Measurements from ENCODE around the gene KIF5C.

The KIF5C gene

GRCh38 chr2:148888986-148889385, 14.0 kb downstream of the KIF5C start:
- TF ChIP-seq ZNF70 (CRISPR knock-in tag; IDR thresholded peaks at IDR 0.05), result no peak
- TF ChIP-seq CREB5 (CRISPR knock-in tag; IDR thresholded peaks at IDR 0.05; ENCODE audit: low read depth), result no peak
- no peak for TF ChIP-seq ZNF8 (CRISPR knock-in tag; IDR thresholded peaks at IDR 0.05)
- TF ChIP-seq CSRNP3 (CRISPR knock-in tag; IDR thresholded peaks at IDR 0.05), result no peak
- TF ChIP-seq CSDC2 (CRISPR knock-in tag; IDR thresholded peaks at IDR 0.05), result no peak
- TF ChIP-seq ZC3H10 (CRISPR knock-in tag; IDR thresholded peaks at IDR 0.05), result no peak
- peak; percentile 21; the same call in 1 of the 3 replicates for ATAC-seq

GRCh38 chr2:148893906-148894305, 18.9 kb downstream of the KIF5C start:
- no peak for ATAC-seq
- TF ChIP-seq RARB (CRISPR knock-in tag; IDR thresholded peaks at IDR 0.05) (no peak), OSR1 (CRISPR knock-in tag; IDR thresholded peaks at IDR 0.05) (no peak), CSDC2 (CRISPR knock-in tag; IDR thresholded peaks at IDR 0.05) (no peak), ZNF70 (CRISPR knock-in tag; IDR thresholded peaks at IDR 0.05) (no peak)

- TF ChIP-seq CSDC2 (CRISPR knock-in tag; IDR thresholded peaks at IDR 0.05) (no peak), TOX (CRISPR knock-in tag; IDR thresholded peaks at IDR 0.05; ENCODE audit: borderline replicate concordance) (no peak), ZFP30 (CRISPR knock-in tag; IDR thresholded peaks at IDR 0.05) (no peak), ZNF8 (CRISPR knock-in tag; IDR thresholded peaks at IDR 0.05) (no peak), POU6F1 (CRISPR knock-in tag; IDR thresholded peaks at IDR 0.05; ENCODE audit: borderline replicate concordance, low read depth) (no peak), PPARA (CRISPR knock-in tag; IDR thresholded peaks at IDR 0.05; ENCODE audit: borderline replicate concordance) (no peak), ZFP3 (CRISPR knock-in tag; IDR thresholded peaks at IDR 0.05) (no peak), TCF4 (CRISPR knock-in tag; IDR thresholded peaks at IDR 0.05; ENCODE audit: borderline replicate concordance) (no peak), ARNTL (CRISPR knock-in tag; IDR thresholded peaks at IDR 0.05; ENCODE audit: borderline replicate concordance, low read depth) (no peak), ESRRG (CRISPR knock-in tag; IDR thresholded peaks at IDR 0.05) (no peak), ZNF565 (CRISPR knock-in tag; conservative IDR thresholded peaks at IDR 0.05; ENCODE audit: low read depth) (no peak), RARB (CRISPR knock-in tag; IDR thresholded peaks at IDR 0.05) (no peak), ZNF70 (CRISPR knock-in tag; IDR thresholded peaks at IDR 0.05) (no peak), SNAI2 (CRISPR knock-in tag; IDR thresholded peaks at IDR 0.05) (no peak), CREB5 (CRISPR knock-in tag; IDR thresholded peaks at IDR 0.05; ENCODE audit: low read depth) (no peak), ISL1 (CRISPR knock-in tag; IDR thresholded peaks at IDR 0.05) (no peak), TSHZ2 (CRISPR knock-in tag; IDR thresholded peaks at IDR 0.05) (no peak), ZC3H10 (CRISPR knock-in tag; IDR thresholded peaks at IDR 0.05) (no peak), OSR1 (CRISPR knock-in tag; IDR thresholded peaks at IDR 0.05) (no peak)
- no peak for ATAC-seq
Observed at GRCh38 chr2:148896136-148896535, 21.1 kb downstream of the KIF5C start.

All from SK-N-SH treated with all-trans-retinoic acid at 6 μM for 48 hours (cell line).